Nucleus accumbens (tissue), 56 donors: ENCODE measurements around the gene VRK1.

Source experiments
- DNase-seq, 56 donors: peaks; one replicate each; lab custom pipeline; 2025; lab: John Stamatoyannopoulos, UW

VRK1 gene

DNA sequence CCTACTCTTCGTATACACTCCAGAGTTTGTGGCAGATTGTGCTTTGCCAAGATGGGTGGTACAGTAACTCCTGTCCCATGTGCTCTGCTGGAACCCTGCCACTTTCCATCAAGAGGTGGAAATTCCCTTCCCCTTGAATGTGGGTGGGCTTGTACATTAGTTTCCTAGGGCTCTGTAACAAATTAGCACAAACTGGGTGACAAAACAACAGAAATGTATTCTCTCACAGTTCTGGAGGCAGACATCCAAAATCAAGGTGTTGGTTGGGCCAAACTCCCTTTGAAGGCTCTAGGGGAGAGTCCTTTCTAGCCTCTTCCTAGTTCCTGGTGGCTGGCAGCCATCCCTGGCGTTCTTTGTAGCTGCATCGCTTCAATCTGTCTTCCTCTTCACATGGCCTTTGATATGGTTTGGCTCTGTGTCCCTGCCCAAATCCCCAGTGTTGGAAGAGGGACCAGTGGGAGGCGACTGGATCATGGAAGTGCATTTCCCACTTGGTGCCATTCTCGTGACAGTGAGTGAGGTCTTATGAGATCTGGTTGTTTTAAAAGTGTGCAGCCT is 117.5 kb downstream of the VRK1 start:
- no peak for DNase-seq

DNA sequence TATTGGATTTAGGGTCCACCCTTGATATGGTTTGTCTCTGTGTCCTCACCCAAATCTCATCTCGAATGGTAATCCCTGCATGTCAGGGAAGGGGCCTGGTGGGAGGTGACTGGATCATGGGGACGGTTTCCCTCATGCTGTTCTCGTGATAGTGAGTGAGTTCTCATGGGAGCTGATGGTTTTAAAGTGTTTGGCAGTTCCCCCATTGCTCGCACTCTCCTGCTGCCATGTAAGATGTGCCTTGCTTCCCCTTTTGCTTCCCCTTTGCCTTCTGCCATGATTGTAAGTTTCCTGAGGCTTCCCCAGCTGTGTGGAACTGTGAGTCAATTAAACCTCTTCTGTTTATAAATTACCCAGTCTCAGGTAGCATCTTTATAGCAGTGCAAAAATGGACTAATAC is 118.3 kb downstream of the VRK1 start:
- DNase-seq, result no peak

DNA sequence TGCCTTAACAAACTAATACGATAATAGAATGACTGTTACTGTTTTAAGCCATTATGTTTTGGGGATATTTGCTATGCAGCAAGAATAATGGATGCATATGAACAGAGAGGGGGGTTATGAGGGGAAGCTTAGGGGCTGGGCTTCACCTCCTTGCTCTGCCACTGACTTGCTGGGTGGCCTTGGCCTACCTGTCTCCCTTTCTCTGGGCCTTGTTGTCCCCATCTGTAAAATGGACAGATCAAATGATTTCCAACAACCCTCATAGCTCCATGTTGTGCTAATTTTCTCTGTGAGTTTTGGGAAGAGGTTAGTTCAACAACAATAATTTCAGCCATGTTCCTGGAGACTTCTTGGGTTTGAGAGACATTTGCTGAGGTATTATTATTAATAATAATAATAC is 119.6 kb downstream of the VRK1 start:
- no peak for DNase-seq

DNA sequence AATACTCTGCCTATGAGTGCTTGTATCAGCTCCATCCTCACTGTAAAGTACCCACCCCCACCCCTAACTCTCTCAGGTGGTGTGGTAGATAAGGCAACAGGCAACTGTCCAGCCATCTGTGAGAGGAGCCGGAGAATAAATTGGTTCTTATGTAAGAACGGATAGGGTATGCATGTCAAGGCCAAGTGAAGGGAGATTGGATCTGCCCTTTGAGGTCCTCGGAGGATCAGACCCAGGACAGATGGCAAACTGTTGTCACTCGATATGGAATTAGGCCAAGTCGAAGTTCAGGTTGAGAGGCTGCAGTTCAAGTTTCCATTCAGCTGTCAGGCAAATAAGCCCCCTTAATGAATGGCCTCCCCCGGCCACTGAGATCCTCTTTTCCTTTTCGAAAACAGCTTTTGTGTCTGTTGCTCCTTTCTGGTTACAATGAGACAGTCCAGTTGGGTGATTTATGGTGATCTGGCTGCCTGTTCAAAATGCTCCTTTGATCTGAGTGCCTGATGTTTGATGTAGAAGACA is 120.3 kb downstream of the VRK1 start:
- no peak for DNase-seq

DNA sequence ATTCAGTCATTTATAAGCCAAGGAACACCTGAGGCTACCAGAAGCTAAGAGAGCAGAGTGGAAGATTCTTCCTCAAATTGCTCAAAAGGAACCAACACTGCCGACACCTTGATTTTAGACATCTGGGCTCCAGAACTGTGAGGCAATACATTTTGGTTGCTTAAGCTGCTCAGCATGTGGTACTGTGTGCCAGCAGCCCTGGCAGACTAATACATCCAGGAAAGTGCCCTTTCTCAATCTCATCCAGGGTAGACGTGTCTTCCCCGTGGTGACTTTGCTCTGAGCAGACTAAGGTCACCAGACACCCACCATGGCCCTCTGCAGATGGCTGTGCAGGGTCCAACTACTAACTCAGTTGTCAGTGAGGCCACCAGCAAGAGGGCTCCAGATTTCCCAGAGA is 122.8 kb downstream of the VRK1 start:
- DNase-seq, result no peak

DNA sequence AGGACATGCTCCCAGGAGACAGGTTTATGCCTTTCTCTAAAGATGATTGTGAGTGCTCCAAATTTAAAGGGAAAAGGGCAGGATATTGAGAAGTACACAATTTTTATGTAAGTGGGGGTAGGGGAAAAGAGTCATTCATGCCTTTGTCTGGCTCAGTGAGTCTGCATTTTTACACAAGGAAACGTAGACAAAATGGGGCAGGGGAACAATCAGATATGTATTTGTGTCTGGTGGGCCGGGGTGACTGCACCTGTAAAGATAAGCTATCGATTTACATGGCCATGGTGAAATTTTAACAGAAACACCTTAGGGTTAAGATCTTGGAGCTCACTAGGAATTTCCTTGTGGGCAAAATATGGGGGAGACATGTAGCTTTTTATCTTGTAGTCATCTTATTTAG is 123.6 kb downstream of the VRK1 start:
- DNase-seq, result no peak

DNA sequence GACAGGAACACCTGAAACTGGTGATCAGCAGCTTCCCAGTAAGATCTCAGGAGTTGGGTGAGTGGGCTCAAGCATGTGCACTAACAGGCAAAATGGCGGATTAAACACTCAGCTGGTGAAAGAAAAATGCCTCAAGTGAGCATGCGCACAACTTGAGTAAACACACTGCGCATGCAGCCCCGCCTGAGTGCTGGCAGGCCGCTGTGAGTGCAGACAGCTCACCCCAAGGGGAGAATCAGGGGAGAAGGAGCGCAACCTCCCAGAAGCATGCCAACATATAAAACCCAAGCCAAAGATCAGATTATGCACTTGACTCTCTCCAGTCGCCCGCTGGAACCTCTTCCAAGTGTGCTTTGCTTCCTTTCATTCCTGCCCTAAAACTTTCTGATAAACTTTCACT is 125.8 kb downstream of the VRK1 start:
- no peak for DNase-seq

DNA sequence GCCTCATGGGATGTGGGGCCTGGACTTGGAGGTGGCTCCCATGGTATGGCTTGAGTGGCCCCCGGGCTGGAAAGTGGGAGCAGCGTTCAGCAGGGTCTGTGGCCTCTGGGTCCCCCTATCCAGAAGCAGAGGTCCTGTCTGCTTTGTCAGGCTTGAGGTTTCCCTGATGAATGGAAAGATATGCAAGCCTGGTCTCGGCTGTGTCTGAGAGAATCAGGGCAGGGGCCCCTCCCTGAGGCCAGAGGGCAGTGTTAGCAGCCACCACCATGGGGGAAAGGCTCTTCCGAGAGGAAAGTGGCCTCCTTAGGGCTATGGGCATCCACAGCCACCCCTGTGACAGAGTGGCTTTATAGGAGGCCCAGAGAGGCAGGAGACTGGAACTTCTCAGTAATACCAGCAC is 128.2 kb downstream of the VRK1 start:
- no peak for DNase-seq

DNA sequence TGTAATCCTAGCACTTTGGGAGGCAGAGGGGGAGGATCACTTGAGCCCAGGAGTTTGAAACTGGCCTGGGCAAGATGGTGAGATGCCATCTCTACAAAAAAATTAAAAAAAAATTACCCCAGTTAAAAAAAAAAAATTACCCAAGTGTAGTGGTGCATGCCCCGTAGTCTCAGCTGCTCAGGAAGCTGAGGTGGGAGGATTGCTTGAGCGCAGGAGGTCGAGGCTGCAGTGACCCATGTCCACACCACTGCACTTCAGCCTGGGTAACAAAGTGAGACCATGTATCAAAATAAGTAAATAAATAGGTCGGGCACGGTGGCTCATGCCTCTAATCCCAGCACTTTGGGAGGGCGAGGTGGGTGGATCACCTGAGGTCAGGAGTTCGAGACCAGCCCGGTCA is 128.8 kb downstream of the VRK1 start:
- DNase-seq, result no peak

DNA sequence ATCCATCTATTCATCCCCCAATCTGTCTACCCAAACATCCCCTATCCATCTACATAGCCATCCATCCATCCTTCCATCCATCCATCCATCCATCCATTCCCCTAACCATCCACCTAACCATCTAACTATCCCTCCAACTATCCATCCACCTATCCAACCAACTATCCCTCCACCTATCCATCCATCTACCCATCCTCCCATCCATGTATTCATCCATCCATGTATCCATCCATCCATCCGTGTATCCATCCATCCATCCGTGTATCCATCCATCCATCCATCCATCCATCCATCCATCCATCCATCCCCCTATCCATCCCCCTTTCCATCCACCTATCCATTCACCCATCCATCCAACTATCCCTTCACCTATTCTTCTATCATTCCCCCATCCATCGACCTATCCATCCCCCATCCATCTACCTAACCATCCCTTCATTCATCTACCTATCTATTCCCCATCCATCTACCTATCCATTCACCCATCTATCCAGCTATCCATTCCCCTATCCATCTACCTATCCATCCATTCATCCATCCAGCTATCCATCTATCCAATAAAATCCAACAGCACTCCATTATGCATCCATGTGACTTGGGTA is 131.7 kb downstream of the VRK1 start:
- DNase-seq, result no peak

DNA sequence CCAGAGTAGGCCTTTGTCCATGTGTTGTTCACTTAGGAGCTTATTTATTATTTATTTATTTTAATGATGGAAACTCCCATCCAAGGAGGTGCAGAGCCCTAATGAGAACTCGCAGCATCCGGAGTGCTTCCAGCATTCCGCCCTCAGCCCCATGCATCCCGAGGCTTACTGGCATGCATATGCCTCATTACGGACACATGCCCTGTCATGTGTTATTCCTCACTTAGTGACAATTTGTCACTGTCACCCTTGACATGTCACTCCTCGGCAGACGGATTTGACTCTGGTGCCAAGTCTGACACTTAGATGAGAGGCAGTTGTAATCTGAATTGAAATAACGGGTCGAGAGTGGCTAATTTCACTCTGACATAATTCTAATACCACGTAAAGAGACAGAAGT is 132.8 kb downstream of the VRK1 start:
- no peak for DNase-seq

DNA sequence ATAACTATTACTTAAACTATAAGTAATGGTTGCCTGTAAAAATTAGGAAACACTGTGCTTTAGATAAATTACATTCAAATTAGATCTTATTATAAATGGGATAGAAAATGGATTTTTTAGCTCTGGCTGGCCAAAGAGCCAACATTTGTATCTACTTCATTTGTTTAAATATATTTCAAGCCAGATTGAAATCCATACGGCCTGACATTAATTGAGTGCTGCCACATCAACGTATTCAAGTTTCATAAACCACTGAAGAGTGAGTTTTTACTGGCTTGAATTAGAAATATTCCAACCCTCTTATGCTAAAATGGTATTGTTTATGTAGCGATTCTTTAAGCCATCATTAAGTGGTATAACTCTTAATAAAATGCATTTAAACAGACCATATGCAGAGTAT is 133.3 kb downstream of the VRK1 start:
- DNase-seq, result no peak
